Measurements from ENCODE around the gene NEDD8.

GRCh38 chr14:24238527-24239037 is 6.4 kb upstream of the NEDD8 start:
- TF ChIP-seq CTCF (IDR thresholded peaks at IDR 0.05) (no peak), ZFX (IDR thresholded peaks at IDR 0.05; ENCODE audit: borderline replicate concordance) (no peak)
